Stimulated activated CD4-positive, alpha-beta T cell treated with anti-CD3 and anti-CD28 coated beads, TNF-alpha, amount 100 ng/mL, for 4 hours (primary cell): ENCODE results near the gene SAE1.
"Not testable (repeated sequence)": the region's sequence is repeated elsewhere in the genome, so short reads cannot be mapped to it uniquely, and the experiment has no call there.

ENCODE experiments used
- DNase-seq, 3 experiments: peaks; one replicate each; pipeline ENCODE4 v3.0.0-alpha.2; 2020; ENCODE audit warnings: low read depth in 3 of 3

Gene SAE1

DNA sequence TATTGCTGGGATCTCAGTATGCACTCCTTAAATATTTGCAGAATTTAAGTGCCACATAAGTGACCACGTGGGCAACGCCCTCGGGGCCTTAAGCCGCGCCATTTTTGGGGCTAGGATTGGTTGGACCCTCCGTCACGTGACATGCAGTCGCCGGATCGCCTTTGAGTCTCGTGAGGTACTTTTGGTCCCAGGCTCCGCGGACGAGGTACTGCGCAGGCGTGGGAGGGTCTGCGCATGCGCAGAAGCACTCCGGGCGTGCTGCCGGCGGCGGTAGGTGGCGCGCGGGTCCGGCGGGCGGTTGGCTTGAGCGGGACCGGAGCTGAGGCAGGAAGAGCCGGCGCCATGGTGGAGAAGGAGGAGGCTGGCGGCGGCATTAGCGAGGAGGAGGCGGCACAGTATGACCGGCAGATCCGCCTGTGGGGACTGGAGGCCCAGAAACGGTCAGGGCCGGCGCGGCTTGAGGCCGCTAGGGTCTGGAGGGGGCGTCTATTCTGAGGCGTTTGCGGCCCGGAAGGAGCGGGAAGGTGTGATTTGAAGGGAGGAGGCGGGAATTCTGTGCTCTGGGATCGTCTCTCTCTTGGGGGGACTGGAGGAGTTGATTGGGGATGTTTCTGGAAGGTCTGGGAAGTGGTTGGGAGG lies at the start of gene SAE1:
Gene SAE1, plus strand, starts transcription at position 247 of the 639 bp plus-strand sequence. Its CDS starts 96 bp downstream, at position 343.
- peak; percentile 81 to 95 (median 84) for DNase-seq

- DNase-seq: no peak
These were observed 49.5 kb upstream of the SAE1 start for GRCh38 chr19:47081095-47081494.

DNA sequence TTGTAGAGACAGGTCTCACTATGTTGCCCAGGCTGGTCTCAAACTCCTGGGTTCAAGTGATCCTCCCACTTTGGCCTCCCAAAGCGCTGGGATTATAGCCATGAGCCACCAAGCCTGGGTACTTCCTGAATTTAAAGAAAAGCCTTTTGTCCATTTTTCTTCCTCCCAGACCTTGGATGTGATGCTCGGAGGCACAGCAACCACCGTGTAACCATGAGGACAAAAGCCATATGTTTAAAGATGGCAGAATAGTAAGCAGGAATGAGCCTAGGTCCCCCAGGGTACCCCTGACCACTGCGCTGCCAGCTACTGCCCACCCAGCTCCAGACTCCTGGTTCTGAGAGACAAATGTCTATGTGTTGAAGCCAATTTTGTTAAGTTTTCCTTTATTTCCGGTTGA lies 48.1 kb upstream of the SAE1 start:
- no peak for DNase-seq

DNA sequence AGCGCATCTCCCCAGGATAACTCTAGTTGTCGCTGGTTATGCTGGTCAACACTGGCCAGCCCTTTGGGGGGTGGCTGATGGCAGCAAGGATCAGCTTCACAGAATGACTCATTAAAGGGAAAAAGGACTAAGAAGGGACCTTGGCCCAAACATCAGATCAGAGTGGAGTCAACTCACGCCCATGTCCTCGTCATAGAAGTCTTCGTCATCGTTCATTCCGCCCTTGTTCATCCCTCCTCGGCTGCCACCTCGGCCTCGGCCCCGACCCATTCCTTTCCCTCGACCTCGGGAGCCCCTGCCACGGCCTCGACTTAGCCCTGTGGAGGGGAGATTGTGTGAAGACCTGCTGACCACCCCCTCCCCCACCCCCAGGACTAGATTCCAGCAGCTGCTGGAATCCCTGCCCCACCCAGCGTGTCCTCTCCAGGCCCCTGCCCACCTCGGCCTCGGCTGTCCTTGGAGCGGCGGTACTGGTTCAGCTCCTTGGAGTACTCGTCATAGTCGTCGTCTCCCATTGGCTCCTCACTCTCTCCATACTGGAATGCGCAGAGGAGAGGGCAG lies 45.7 kb upstream of the SAE1 start:
- no peak for DNase-seq

DNA sequence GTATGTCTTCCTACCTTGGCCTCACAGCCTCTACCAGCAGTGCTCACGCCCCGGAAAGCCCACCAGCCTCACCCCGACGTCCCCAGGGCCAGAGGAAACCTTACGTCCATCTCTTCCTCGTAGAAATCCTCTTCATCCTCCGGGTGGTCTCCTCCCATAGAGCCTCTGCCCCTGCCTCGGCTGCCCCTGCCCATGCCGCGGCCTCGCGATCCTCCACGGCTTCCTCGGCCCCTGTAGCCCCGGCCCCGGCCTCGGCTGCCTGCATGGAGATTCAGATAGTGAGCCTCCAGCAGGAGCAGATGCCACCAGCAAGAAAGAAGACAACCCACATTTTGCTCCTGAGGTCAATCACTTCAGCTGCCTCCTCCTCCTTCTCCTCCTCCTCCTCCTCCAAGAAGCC lies 44.4 kb upstream of the SAE1 start:
- DNase-seq: no peak

GRCh38 chr19:47089767-47090350 lies 40.8 kb upstream of the SAE1 start:
- no peak for DNase-seq

GRCh38 chr19:47093254-47093653 lies 37.4 kb upstream of the SAE1 start:
- DNase-seq: no peak

DNA sequence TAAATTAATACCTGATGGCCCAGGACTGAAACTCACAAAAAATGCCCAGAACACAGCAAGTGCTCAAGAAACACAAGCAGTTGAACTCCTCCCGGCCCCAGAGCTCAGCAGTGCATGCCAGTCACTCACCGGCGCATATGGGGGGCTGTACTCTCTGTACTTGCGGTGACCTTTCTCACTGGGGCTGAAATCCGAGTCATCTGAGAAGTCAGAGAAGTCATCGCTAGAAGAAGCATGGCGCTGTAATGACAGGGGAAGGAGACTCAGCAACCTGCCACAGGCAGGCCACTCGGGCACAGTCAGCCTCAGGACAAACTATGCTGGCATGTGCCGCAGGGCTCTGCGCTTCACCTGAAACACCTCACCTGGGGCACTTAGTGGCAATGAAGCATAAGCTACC lies 36.8 kb upstream of the SAE1 start:
- DNase-seq: no peak

GRCh38 chr19:47094557-47095475 lies 35.8 kb upstream of the SAE1 start:
- no peak for DNase-seq

DNA sequence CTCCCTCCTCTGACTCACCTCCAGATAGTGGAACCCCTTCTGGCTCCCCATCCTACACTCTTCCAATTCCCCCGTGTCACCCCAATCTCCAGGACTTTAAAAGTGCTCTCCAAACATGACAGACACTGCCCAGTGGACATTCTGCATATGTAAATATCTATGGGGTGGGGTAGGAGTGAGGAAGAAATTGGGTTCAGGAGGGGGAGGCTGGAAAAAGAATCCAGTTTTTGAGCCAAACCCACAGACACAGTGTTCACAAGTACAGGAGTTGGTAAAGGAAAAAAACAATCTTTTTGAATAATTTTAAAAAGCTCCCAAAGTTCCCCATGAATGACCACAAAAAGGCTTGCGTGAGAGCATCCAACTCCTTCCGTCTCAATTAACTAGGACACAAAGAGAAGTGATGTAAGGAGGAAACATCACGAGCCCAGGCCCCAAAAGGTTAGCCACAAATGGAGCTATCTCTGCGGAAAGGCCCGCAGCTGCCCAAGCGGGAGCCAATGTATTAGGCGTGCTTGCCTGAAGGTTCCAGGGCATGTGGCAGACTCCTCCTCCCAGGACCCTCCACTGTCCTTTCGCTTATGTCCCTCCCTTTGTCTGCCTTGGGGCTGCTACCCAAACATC lies 35.0 kb upstream of the SAE1 start:
- DNase-seq: no peak

GRCh38 chr19:47096100-47096704 lies 34.4 kb upstream of the SAE1 start:
- no peak for DNase-seq

- DNase-seq: no peak
These were observed 33.9 kb upstream of the SAE1 start for GRCh38 chr19:47096721-47097120.

GRCh38 chr19:47097396-47098201 lies 33.0 kb upstream of the SAE1 start:
- no peak for DNase-seq

- no peak for DNase-seq
These were observed 32.0 kb upstream of the SAE1 start for GRCh38 chr19:47098608-47099007.

DNA sequence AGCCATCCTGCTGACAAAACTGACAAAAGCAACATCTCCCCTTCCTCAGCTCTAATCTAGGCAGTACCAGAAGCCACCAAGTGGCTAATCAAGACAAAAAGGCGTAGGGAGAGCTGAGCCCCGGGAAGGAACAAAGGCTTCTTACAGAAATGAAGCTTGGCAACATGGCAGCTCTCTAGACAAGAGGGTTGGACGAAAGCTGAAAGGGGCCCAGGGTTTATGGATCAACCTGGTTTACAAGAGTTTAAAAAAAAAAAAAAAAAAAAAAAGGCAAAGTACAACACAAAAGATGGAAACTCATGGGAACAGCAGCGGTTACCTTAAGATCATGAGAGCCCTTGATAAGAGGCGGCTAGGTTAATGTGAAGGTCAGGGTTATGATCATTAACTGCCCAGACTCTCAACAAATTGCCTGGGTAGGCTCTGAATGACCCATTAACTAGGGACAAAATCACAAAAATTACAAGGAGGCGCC lies 31.0 kb upstream of the SAE1 start:
- DNase-seq: no peak

DNA sequence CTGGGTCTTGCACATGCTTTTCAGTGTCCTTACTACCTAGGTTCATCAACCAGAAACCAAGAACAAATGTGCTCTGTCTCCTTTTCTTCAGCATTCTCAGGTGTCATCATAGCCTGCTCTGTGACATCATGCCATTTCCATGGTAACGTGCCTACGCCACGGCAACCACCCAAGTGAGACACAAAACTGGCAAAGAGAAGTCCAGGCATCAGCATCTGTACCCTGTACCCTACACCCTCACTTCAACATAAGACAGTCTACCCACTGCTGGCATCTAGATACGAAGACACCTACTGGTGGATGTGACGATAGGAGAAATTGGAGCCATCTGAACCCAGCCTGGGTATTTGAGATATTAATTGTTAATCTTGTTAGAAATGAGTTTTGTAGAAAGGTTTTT lies 30.3 kb upstream of the SAE1 start:
- DNase-seq: no peak

DNA sequence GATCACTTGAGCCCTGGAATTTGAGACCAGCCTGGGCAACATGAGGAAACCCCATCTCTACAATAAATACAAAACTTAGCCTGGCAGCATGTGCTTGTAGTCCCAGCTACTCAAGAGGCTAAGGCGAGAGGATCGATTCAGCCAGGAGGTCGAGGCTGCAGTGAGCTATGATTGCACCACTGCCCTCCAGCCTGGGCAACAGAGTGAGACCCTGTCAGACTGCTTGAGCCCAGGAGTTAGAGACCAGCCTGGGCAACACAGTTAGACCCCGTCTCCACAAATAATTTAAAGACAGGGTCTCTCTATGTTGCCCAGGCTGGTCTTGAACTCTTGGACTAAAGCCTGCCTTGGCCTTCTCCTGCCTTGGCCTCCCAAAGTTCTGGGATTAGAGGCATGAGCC lies 29.5 kb upstream of the SAE1 start:
- not testable (repeated sequence) for DNase-seq

GRCh38 chr19:47102346-47103060 lies 28.1 kb upstream of the SAE1 start:
- no peak for DNase-seq

- DNase-seq: no peak
These were observed 26.0 kb upstream of the SAE1 start for GRCh38 chr19:47104680-47105079.

DNA sequence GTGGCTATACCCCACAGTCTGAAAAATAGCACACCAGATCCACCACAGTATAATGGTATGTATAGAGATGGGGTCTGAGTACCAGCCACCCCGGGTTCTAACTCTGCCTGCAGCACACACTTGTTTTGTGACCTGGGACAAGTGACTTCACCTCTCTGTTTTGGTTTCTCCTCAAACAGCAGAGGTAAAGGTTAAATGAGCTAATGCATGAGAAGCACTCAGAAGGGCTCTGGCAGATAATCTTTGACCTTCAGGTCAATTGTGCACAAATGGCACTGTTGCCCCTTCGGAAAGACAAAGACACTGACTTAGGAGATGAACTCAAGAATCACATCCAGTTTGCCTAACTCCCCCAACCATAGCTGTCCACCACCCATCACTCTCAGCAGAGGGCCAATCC lies 24.8 kb upstream of the SAE1 start:
- no peak for DNase-seq
